NCI-H1417 treated with DMSO at 0.1 percent for 48 hours (cell line): ENCODE data around the gene HDAC7.
"Not testable (repeated sequence)": the region's sequence is repeated elsewhere in the genome, so short reads cannot be mapped to it uniquely, and the experiment has no call there.

Experiments used
- DNase-seq: peaks from one replicate; lab custom pipeline; 2025; lab: John Stamatoyannopoulos, UW

HDAC7 gene

DNA sequence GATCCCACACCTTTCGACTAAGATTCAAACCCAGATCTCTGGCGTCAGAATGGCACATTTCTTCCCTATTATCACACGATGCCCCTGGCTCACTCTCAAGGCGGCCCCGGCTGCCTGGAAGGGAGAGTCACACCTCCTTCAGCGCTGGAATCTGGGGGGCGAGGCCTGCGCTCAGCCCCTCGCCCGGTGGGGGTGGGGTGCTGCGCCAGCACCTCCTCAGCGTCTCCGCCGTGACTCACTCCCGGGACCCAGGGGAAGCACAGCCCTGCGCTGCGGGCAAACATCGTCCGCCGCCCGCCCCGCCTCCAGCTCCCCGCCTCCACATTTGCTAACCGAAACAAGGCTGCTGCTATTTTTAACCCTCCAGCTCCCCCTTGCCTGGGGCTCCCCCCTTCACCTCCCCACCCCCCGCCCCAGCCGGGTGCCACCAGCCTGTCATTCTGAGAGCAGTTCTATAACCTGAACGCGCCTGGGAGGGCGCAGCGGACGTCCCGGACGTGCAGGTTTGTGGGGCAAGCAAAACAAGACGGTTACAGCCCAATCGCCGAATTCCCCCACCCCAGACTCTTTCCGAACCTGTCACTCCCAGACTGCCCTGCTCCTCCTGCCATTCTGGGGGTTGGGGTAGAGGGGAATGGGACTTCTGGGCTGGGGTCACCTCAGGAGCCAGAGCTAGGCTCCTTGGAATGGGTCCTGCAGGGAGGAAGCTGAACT, 6.7 kb downstream of the HDAC7 start:
- DNase-seq: no peak

DNA sequence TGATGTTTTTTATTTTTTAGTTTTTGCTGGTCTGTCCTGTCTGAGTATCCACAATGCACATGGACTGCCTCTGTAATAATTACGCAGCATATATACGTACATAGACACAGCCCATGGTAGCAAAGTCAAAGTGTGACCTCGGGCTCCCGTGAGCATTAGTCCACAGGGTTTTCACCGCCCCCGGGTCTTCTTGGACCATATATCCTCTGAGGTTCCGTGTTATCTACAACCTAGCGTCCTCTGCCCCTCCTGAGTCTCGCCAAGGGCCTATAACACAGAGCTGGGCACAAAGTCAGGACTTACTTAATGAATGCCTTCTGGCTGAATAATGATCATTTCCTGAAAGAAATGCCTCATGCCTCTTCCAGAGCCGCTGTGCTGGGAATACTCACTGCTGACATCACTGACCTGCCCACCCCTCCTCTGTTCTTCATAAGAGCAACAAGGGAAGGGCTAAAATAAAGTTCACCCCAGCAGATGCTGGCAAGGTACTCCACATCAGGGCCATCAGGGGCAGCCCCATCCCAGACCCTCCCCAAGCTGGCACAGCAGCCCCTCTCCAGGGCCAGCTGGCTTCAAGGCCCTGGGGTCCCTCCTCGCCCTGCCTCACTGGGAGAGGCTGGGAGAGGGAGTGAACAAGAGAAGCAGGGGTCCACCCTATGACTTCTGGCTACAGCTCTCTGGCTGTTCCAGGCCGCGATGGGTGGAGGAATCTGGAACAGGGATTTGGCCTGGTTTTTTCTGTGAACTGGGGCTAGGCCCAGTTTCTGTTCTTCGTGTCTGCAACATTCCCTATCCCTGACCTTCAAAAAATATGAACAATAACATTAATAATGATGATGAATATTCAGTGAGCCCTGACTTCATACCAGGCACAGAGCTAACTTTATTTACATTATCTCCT, 7.9 kb downstream of the HDAC7 start:
- DNase-seq: no peak

DNA sequence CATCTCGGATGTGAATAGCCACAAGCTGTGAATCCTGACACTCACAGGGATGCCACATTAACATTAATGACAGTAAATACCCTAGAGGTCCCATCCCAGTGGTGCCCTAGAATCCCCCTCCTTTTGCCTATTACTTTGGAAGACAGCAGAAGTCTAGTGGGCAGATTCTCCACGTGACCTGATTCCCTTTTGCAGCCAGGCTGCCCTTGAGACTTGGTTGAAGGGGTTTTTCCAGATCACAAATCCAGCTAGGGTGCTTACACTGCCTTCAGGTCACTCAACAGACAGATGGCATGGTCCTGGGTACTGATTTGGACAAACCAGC, 8.7 kb downstream of the HDAC7 start:
- DNase-seq: no peak

DNA sequence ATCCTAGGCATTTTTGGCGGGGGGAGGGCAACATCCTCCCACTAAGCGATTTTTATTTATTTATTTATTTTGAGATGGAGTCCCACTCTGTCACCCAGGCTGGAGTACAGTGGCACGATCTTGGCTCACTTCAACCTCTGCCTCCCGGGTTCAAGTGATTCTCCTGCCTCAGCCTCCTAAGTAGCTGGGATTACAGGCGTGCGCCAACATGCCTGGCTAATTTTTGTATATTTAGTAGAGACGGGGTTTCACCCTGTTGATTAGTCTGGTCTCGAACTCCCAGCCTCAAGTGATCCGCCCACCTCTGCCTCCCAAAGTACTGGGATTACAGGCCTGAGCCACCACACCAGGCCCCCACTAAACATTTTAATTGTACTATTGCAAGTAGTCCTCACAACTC, 10.2 kb downstream of the HDAC7 start:
- not testable (repeated sequence) for DNase-seq

DNA sequence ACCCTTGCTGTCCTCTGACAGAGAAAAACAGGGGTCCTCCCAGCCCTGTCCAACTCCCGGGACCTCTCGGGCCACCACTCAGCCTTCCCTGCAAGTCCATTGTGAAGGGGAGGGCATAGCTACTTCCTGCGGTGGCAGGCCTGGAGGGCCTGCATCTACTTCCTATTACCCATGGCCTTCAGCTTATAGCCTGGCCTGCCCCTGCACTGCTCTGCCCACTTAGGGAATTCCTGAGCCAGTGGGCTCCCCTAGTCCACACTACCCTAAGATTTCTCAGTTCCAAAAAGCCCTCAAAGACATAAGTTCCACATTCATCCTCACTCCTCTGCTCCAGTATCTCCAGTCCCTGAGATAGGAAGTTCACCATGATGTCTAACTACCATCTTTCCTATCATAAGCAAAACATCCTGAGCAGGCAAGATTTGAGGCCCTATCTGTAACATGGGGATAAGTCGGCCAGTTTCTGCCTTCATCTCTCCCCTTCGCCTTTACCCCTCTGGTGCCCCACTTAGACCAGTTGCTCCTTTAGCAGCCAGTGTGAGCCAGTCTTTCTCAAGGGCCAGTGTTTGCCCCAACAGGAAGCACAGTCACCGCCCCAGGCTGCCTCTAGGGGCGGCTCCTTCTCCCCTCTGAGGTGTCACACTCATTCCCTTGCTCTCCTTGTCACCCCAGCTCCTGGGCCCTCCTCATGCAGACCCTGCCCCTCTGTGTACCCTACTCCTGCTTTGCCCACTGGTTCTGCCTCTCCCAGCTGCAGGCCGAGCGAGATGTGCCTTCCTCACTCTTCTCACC, 10.9 kb downstream of the HDAC7 start:
- DNase-seq: no peak

DNA sequence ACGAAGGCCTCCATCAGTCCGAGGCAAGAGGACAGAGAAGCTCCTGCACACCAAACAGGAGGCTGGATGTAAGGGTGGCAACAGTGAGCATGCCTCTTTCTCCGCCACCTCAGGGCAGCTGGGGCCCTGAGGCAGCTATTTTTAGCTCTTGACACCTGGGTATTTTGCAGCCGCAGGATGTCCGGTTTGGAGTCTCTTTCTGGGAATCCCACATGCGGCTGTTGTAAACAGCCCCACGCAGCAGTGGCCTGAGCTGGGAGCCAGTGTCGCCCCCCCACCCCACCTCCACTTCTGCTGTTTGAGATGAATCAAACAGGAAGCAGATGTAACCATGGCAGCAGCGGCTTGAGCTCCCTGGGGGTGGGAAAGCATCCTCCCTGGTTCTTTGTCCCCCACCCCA, 11.7 kb downstream of the HDAC7 start:
- no peak for DNase-seq

DNA sequence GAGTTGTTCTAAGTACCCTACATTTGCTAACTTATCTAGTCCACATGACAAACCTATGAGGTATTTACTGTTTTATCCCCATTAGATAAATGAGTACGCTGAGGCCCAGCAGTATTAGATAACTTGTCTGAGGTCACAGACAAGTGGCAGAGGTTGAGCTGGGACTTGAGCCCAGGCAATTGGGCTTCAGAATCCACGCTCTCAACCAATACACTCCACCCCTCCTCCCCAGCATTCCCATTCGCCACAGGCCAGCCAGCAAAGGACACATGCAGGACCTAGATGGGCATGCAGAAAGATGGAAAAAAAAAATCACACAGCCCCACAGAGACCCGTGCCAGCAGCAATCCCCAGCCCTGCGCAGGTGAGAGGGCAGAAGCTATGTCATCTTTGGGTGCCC, 12.4 kb downstream of the HDAC7 start:
- no peak for DNase-seq

DNA sequence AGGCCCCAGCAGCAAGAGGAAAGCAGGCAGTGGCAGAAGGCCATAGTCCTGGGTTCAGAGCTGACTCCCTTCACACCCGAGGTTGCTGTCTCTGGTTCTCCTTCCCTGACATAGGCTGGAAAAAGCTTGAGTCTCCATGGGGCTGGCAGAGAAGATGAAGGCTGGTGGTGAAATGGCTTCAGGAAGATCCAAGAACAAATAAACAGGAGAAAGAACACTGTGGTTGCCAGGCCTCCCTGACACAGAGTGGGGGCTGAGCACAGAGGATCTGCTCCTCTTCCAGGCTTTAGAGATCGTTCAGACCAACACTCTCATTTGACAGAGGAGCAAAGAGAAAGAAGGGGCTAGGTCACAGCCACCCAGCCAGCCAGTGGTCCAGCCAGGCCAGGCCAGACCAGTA, 14.3 kb downstream of the HDAC7 start:
- no peak for DNase-seq

DNA sequence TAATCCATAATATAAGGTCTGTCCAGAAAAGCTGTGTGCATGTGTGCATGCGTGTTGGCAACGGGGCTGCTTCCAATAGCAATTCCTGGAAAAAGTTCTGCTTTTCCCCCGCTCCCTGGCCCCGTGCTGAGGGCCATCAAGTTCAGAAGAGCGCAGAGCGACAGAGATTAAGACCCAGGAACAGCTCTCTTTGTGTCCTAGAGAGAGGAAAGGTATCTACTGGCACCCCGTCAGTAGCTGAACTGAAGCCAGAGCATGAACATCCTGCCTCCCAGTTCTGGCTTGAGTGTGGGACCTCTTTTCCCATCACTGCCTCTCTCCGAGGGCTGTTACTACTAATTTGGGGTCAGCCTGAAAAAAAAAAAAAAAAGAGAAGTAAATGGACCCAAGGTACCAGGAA, 15.5 kb downstream of the HDAC7 start:
- DNase-seq: no peak

DNA sequence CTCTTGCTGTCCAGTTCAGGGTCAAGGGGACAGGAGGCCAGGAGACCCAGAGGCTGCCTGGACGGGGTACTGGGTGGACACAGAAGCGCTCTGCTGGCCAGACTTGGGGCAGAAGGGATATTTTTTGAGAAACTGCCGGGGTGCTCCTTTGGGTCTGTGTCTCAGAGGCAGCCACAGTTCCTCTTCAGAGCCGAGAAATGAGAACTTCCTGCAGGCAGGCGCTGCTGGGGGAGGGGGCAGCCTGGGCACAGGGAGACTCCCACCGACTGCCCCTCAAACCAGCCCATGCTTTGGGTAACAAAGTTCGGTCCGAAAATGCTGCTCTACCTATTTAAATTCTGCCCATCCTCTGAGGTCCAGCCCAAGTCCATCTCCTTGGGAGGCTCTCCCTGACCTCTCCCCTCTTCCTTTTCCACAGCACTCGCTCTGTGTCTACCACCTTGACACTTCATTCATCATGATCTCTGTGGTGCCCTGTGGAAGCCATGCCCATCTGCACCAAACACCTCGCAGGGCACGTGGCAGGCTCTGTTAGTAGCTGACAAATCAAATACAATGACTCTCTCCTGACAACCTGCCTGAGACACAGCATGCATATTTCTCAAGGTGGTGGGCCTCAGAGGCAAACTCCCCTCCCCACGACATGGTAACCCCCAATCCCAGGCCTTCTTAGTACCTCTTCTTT, 16.4 kb downstream of the HDAC7 start:
- DNase-seq: no peak

DNA sequence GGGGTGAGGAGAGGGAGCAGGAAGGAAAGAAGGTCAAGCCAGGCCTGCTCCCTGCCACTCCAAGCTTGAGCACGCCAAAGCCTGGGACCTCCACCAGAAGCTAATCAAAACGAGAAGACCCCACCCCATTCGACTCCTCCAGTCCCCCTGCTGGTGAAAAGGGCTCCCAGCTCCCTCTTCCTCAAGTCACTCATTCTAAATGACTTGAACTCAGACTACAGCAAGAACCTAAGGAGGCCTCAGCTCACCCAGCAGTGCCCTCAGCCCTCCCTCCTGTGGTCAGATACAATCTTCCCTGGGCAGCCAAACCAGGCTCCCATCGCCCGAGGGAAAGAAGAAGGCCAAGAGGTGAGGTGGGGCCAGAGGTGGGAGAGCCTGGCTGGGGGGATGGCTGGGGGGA, 17.4 kb downstream of the HDAC7 start:
- DNase-seq: no peak

DNA sequence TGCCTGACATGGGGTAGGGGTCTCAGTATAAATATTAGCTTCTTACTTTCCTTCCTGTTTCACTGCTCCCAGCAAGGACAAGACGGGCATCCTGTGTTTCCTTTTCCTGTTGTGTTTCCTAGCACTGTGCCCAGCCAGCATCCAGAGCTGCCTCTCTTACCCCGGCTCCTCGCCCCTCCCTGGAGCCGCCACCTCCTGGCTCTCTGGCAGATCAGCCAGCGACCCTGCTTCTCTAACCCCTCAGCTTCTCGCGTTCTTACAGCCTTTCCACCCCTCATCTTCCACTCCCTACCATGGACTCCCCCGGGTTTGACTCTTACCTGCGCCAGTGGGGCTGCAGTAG, 17.8 kb downstream of the HDAC7 start:
- DNase-seq: no peak

DNA sequence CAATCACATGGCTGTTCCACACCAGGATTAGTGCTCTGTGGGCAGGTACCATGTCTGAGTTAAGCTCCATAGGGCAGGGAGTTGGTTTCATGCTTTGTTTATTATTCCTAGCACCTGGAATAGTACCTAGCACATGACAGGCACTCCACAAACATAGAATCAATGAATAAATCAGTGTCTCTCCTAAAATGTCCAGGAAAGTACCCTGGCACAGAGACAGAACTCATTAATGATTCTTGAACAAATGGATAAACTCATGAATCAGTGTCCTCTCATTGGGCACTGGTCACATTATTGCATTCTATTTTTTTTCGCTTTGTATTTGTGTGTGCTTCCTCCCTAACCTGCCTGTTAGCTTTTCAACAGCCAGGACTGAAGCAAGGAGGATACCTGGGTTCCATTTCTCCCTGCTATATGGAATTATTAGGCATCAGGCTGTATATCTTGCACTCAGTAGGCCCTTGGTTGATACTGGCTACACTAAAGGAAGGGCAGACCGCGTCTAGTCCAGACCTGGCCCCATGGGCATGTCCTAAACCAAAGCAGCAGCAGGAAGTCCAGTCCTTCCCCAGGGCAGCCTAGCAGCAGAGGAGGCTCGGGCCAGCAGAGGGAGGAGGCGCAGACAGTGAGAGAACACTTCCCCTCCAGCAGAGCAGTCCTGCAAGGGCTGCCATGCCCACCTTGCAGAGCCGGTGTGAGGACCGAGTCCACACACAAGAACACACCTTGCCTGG, 18.4 kb downstream of the HDAC7 start:
- DNase-seq: no peak

DNA sequence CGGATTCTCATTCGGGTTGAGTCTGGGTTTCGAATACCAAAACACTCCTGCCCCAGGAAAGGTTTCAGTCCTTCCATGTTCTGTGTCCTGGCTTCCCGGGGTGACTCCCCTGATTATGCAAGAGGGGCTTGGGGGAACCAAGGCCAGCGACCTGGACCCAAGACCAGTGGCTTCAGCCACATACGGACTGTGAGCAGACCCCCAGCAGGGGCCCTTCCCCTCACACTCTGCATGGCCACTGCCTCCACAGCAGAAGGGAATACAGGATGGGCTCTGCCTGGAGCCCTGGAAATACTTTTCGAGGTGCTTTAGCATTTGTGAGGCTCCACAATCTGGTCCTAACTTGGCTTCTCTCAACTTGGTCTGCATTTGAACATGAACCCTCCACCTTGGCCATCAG, 19.1 kb downstream of the HDAC7 start:
- DNase-seq: no peak

DNA sequence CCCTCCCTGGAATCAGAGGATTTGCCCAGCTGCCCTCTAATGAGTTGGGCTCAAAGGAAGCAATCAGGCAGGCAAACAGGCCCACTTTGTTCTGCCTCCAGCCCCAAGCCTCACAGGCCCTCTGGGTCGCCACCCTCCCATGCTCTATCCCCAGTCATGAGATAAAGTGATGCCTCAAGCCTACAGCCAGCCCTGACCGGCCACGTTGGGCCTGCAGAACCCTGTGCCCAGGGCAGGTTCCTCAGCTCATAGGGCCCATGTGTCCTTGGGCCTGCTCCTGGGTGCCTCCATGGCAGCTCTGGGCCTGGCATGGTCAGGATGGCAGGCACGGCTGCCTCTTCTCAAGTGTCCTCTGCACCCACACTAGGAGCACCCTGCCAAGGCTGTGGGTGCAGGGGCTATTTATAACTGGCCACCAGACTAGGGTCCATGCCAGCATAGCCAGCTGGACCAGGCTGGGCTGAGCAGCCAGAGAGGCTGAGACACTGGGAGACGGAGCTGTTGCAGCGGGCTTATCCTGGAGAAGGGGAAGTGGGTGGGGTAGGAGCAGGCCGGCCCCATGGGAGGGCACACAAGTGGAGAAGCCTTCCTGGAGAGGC, 20.2 kb downstream of the HDAC7 start:
- no peak for DNase-seq

DNA sequence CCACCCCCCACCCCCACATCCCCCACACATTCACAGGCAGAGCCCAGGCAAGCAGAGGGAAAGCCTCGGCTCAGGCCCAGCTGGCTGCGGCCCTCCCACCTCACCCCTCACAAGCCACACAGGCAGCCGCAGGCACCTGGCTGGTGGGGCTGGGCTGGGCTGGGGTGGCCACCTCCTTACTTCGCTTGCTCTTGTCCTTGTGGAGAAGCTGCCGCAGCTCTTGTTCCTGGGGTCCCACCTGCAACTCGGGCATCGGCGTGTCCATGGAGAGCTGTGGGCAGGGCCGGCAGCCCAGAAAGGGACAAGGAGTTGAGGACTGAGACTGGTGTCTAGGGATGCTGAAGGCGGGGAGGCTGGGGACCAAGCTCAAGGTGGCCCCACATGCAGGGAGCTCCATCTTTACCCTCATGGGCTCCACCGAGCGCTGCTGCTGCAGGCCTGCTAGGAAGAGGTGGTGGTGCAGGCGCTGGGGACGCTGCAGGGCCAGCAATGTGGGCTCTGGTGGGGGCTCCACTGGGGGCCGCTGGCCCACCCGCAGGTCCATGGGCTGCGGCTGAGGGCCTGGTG, 21.2 kb downstream of the HDAC7 start:
- DNase-seq: no peak

DNA sequence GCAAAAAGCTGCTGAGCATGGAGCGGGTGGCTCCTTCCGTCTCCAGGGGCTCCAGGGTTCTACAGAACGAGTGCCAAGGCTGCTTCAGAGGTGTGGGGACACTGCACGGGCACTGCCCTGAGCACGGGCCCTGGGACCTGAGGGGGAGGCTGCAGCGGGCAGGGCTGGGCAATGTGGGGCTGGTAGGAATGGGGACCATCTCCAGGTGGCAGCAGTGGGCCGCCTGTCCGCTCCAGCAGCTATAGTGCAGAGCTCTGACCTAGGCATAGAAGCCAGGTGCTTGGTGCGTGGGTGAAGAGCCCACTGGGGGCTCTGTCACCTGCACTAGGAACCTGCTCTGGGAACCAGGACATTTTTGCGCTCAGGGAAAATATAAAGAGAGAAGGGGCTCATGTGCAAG, 22.3 kb downstream of the HDAC7 start:
- DNase-seq: no peak

DNA sequence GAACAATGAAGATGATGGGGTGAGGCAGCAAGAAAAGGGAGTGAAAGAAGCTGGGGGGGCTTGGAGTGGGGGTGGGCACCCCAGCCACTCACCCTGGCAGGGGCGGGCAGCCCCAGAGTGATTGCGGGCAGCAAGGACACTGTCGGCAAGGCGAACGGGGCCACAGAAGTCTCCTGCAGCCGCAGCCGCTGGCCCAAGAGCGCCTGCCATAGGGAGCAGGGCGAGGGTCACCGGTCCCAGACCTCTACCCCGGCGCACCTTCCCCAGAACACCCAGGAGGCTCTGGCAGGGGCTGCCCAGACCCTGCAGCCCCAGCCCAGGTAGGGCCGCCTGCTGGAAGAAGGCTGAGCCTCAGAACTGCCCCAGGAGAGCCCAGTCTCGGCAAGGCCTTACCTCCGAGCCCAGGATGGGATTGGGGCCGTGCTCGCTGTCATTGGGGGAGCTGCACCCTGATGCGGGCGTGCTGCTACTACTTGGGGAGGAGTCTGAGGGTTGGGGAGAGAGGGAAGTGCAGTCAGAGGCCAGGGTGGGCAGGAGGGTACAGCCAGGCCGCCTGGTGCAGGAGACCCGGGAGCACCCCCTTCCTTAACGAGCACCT, 23.8 kb downstream of the HDAC7 start:
- no peak for DNase-seq

DNA sequence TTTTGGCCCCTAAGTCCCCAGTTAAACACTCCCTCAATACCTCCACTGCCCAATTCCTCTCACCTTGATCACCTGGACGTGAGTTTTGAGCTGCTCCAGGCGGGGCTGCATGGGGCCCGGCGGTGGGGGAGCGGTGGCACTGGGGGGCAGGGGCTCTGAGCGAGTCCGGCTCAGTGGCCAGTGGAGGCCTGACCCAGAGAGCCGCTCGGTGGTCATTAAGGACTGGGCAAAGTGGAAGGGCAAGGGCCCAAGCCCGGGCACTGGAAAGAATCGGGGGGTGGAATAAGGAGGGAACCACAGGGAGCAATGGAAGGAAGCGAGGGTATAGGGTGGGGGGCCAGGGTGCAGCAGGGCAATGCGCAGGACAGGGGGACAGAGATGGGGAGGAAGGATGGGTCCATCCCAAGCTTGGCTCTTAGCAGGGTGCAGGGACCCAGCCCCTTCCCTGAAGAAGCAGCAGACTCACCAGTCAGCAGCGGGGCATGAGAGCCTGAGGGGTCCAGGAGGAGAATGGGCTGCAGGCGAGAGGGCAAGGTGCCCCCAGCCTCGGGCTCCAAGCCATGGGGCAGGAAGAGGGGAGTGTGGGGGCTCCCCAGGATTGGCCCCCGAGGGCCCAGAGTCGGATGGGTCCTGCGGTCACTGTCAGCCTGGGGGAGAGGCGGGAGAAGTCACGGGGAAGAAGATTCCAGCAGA, 24.4 kb downstream of the HDAC7 start:
- no peak for DNase-seq

DNA sequence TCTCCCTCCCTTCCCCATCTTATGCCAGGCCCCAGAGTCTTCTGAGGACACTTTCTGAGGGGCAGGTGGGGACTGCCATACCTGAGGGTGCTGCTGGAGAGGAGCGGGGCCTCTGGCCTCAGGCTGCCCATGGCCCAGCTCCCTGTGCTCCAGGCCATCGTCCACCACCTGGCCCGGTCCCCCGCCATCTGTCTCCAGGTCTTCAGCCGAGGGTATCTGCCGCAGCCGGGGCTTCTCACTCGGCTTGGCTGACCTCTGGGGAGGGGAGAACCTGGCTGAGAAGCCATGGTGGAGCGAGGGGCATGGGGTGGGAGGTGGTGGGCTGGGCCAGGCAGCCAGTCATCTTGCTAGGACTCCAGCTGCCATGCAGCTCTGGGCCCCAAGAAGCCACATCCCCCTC, 25.0 kb downstream of the HDAC7 start:
- DNase-seq: no peak
